HL-60/S4 (cell line): ENCODE measurements around the gene SZT2.
"Not testable (repeated sequence)": the region's sequence is repeated elsewhere in the genome, so short reads cannot be mapped to it uniquely, and the experiment has no call there.

Experiments used
- in situ Hi-C: fragments of 300-500 bp; cut with MboI; formaldehyde crosslinking; loops from 2 replicates; pipeline ENCODE4 v1.14.3; 2022; ENCODE audit warnings: low sequenced_read_pairs

Gene SZT2

DNA sequence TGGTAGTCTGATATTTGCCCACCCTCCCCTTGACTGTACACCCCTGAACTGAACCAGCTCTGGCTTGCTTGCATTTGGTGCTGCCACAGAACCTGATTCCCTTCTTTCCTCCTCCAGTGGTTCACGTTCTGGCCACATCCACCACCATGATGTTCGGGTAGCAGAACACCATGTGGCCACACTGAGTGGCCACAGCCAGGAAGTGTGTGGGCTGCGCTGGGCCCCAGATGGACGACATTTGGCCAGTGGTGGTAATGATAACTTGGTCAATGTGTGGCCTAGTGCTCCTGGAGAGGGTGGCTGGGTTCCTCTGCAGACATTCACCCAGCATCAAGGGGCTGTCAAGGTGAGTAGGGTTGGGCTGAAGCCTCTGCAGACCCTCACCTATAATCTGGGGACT lies 29.1 kb upstream of the SZT2 start:
- in situ Hi-C loops = no loop called here

DNA sequence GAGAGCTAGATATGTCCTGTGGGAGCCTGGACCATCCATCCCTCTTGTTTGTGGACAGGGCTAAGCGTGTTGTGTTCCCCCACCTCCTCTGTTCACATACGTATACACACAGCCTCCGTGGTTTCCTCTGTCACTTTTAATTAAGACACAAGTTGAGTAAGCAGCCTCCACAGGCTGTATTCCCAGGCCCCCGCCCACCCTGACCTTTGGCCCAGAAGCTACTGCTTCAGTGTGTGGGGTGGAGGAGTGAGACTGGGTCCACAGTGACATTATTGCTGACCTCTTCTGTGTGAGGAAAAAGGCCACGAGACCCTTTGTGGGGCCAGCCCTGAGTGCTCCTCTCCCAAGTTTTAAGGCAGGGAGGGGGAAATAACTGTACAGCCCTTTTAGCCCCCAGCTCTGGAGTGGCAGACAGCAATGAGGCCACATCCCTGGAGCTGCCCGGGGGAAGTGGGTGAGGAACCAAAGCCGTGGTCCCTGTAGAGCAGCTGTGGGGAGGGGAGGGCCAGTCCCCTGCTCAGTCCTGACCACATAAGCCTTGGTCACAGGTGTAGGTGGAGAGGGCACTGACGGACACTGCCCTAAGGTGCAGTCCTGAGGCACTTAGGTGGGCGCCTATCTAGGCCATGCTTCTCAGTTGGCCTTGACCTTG lies 26.3 kb upstream of the SZT2 start:
- in situ Hi-C loops = no loop called here

DNA sequence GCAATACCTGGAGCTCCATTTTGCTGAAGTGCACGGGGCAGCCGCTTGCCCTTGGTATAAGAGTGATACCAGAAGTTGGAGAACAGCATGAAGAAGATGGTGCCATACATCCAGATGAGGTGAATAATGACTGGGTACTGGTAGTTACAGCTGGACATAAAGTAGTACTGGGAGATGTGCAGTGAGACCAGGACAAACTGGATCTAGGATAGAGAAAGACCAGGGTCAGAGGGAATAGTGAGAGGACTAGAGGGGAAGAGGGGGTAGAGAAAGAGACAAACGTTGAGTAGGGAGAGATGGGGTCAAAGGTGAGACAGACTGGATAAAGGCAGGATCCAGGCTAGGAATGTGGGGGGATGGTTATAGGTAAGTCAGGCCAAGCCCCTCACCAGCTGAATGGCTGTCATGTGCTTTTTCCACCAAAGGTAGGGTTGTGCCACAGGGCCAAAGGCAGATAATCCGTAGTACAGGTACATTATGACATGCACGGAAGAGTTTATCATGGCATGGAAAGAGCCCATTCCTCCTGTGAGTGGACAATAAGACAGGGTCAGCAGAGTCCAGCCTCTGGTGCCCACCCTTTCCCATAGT lies 25.7 kb upstream of the SZT2 start:
- in situ Hi-C loops = no loop called here

DNA sequence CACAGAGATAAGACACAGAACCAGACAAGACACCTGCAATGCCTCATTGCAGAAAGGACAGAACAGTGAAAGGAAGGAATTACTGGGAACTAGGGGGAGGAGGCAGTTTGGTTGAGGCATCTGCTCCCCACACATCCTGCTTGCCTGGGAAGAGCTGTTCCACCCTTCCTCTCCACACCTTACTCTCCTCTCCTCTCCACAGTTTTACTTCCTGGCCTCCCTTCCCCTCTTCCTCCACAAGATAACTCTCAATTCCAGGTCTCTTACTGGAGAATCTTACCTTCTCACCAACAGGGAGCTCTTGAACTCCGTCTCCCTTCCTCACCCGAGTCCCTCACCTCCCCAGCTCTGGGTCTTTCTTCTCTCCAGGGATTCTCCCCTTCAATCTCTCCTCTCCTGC lies 24.0 kb upstream of the SZT2 start:
- in situ Hi-C loops = no loop called here

DNA sequence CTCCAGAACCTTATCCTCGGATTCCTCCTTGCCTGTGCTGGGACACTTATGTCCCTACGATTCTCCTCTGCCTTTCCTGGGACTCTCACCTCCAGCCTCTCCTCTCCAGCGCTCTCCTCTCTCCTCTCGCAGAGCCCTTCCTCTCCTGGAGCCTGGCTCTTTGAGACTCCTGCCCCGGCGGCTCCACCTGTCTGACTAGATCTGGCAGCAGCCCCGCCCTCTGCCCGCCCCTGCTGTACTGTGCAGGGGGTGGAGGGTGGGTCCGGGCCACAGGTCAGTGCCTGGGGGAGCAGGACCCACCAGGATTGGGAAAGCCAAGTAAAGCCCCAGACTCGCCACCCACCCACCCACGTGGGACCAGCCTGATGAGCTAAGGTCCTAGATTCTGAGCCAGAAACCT lies 23.5 kb upstream of the SZT2 start:
- in situ Hi-C loops = no loop called here

DNA sequence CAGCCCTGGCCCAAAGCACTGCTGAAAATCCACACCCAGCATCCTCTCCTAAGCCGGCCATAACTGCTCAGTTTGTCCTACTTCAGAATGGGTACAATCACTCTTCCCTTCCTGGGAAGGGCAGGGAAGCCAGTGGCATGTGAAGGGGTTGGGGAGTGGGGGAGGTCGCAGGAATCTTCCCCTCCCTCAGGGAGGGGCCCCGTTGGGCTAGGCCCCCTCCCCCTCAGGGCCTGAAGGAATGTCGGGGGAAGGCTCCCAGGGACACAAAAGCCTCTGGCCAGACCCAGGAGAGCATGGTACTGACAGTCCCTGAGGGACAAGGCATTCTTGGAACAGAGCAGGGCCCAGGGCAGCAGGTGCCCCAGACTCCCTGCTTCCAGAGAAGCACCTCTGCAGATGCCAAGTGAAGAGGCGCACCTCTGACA lies 23.1 kb upstream of the SZT2 start:
- in situ Hi-C loops = no loop called here

DNA sequence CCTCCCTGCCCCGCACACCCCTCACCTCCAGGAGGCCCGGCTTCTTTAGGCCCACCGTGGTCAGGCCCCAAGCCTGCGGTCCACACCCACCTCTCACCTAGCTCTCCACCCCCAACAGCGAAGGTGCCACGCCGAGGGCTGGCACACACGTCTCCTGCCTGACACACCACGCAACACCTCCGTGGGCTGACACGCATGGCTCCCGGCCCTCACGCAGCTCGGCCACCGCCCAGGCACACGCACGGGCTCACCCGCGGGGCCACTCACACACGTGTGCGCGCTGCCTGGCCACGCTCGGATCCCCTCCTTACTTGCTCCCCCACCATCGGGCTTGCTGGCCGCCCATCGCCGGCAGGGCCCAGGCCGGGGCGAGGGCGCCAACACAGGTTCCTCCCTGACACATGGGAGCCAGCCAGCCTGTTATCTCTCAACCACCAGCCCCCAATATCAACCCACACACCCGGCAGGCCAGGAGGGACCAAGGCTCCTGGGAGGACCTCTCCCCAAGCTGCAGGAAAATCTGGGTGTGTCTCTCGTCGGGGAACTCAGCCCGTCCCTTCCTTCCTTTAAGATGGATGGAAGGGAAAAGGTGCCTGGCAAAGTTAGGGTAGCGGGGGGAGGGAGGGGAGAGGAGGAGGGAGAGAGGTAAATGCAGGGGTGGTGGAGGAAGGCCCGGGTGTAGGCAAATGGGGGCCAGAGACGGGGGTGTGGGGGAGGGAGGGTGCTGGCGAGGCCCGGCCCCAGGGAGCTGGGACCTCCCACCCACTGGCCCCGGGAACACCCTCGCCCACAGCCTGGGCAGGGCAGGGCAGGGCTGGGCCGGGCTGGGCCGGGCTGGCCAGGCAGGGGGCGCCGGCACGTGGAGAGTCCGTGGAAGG lies 22.4 kb upstream of the SZT2 start:
- in situ Hi-C loops = no loop called here

DNA sequence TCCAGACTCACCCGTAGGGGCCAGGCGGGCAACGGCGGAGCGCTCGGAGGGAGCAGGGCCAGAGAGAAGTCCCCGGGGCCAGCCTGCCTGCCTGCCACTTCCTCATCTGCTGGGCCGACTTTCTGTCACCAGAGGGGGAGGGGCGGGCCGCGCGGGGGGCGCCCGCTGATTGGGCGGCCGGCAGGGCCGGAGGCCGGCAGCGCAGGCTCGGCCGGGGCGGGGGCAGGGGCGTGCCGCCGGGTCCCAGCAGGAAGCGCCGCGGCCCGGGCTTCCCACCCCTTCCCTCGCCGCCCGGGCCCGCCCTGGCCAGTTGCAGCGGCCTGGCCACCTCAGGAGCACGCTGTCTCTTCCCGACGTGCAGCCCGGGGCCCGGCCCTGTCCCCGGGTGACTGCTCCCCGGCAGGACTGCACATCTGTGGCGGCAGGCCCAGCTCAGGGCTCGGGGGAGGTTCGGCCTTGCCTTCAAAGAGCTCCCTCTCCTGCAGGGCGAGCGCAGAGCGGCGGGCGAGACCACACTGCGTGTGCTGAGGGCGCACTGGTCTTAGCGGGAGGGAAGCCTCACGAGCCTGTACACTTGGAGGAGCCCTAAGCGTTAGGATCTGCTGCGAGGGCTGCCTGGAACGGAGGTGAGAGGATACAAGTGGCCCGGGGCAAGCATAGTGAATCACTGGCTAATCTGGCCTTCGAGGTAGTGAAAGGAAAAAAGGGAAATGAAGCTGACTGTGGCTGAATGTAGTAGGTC lies 21.6 kb upstream of the SZT2 start, which contains the start of gene ELOVL1:
TSS of gene ELOVL1 (minus strand) at position 108 of the 742 bp plus-strand sequence. CDS start 2,402 bp downstream, outside the sequence.
- in situ Hi-C loops = no loop called here

DNA sequence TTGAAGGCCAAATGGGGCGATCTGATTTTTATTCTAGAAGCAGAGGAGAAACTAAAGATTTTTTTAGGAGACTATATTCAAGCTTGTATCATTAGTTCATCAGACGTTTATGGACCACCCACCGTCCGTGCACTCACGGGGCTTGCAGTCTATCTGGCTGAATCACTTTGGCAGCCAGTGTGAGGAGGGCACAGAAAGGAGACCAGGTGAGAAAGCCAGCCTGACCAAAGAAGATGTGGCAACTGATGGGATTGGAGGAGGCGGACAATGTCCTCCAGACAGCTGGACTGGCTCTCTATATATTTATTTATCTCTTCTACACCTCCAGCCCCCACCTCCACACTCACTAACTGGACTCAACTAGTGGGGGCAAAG lies 21.1 kb upstream of the SZT2 start:
- in situ Hi-C loops = no loop called here

DNA sequence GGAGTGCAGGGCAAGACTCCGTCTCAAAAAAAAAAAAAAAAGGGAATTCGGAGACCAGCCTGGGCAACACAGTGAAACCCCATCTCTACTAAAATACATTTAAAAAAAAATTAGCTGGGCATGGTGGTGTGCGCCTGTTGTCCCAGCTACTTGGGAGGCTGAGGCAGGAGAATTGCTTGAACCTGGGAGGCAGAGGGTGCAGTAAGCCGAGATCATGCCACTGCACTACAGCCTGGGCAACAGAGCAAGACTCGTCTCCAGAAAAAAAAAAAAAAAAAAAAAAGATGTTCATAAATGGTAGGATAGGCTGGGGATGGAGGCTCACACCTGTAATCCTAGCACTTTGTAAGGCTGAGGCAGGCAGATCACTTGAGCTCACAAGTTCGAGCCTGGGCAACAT lies 19.9 kb upstream of the SZT2 start:
- in situ Hi-C loops = not testable (repeated sequence)

DNA sequence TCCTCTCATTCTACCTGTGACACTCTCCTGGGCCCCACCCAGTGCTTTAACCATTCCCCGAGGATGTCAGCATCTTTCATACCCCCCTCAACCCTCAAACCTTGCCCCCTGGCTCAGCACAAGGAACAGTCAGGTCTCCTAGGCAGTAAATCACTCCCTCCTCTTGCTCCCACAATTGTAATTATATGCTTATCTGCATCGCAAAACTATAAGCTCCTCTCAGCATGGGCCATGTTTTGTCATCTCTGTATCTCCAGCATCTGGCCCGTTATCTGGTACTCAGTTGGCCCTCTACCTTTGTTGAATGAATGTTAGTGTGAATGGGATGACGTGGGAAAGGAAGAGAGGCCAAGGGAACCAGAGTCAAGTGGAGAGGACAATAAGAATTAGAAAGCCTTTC lies 19.1 kb upstream of the SZT2 start:
- in situ Hi-C loops = no loop called here

DNA sequence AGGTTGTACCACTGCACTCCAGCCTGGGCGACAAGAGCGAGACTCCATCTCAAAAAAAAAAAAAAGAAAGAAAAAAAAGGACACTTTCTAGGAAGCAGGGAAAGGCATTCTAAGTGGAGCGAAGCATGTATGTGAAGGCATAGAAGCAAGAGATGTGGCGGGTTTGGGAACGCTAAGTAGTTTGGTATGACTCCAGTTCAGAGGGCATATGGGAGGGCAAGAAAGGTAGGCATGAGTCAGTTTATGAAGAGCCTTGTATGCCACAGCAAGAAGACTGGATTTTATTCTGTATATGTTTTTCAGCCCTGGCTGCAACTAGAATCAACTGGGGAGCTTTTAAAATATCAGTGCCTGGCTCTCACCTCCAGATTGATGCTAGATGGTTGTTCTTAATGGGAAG lies 17.5 kb upstream of the SZT2 start:
- in situ Hi-C loops = no loop called here

DNA sequence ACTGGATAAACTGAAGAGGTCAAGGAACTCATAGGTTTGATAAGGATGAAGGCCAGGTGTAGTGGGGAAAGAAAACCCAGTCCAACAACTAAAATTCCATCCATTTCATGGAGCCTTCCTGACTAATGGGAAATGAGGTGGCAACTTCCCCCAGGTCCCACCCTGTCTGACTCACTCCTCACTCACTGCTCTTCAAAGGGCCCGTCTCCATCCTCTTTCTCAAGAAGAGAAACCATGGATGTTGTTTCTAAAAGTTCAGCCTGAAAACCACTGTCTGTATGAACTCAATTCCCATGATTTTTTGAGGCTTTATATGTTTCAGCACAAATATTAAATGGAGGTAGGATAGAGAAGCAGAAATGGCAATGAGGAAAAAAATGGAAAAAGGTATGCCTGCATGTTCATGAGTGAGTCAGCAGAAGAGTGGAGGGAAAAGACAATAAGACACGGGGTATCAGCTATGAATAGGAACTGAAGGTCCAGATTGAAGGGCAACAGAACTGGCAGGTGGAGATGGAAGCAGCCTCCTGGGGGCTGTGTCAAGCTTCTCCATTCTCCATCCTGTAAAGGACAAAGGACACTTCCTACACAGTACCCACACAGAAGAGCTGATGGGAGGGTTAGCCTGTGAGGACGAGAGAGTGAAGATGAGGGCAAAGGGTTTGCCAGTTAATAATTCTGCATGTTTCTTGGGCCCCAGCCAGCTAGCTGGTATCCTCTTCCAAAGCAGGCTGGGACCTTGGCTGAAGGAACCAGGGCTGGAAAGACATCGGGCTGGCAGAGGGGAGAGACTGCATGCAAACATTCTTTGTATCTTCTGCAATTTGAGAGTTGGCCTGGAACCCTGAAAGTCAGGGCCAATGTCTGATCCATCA lies 16.4 kb upstream of the SZT2 start:
- in situ Hi-C loops = no loop called here

DNA sequence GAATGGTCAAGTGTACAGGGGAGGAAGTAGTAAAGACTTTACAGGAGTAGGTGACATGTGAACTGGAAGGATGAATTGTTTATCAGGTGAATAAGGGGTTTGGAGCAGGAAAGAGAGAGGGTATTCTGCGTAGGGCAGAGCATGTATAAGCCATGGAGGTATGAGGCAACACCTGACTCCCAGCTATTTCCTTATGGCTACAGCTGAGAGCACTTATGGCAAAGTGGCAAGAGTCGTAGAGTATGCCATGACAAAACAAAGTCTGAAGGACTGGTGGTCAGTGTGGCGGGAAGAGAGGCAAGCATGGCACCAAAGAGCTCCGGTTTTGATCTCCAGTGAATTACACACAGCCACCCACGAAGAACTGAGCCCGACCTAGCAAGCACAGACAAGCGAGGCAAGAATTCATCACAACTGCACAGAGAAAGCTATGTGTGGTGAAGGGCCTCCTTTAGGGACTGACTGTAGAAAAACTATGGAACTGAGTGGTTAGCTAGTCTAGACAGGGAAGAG lies 12.9 kb upstream of the SZT2 start:
- in situ Hi-C loops = no loop called here

DNA sequence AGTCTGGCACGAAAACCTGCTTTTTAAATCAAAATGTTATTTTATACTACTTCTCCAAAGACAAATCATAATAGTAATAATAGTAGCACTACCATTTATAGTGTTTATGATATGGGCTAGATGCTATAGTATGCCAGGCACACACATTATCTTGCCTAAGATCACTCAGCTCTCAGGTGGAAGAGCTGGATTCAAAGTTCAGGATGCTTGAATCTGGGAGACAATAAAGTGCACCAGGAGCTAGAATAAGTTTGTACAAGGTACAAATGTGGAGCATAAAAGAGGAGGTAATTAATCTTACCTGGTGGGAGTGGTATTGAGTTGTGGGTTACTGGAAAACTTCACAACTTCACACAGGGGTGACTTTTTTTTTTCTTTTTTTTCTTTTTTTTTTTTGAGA lies 11.9 kb upstream of the SZT2 start:
- in situ Hi-C loops = no loop called here

DNA sequence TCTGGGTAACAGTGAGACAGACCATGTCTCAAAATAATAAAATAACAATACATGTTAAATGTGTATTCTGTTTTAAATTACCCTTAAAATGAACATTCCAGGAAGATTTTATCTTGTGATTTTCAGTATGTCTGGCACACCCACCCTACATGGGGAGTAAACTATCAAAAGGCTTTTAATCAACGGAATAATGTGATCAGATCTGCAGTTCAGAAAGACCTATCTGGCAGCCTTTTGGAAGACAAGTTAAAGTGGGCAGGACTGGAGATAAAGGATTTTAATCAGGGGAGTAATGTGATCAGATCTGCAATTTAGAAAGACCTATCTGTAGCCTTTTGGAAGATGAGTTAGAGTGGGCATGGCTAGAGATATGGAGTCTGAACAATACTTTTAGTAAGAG lies 10.2 kb upstream of the SZT2 start:
- in situ Hi-C loops = no loop called here

DNA sequence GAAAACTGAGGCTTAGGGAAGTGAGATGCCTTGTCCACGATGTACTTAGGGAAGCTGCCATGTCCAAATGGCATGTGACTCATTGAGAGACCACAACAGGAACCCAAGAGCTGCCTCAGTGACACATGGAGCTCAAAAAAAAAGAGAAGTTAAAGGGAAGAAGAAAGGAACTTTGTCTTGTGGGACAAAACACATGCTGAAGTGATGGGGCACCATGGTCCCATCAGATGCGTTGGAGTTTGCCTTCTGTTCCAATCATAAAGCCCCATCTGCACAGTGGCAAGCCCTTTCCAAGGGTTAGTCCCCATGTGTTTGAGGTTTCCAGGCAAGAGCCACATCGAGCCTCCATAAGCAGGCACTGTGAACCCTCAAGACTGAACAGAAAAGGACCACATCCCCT lies 8.1 kb upstream of the SZT2 start:
- in situ Hi-C loops = no loop called here

DNA sequence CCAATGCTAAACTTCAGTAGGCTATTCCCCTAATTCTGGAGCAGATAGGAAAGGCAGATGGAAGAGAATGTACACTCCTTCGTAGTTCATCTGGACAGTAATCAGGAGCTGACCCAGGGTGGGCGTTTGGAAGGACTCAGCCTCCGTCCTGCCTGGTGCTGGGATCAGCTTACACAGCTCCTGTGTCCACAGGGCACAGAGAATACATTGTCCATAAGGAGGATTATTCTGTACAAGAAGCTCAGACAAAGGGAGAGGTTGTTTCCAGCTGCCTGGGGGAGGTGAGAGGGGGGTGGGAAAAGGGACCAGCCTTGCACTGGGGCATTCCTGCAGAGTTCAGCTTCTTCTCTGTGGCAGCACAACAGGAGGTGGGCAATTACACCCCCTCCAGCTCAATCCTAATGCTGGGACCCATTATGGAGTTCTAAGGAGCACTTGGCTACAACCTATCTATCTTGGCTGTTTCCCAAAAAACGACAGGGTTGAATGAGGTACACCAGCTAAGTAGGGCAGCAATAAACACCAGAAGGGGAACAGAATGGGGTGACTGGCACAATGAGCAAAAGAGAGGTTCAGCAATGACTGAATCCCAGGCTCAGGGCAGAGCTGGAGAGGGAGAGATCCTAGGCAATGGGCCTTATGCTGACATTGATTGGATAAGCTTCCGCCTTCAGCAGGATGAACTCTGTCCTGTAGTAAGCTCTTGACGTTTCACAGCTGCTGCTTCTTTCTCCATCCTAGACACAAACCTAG lies 7.5 kb upstream of the SZT2 start:
- in situ Hi-C loops = no loop called here

DNA sequence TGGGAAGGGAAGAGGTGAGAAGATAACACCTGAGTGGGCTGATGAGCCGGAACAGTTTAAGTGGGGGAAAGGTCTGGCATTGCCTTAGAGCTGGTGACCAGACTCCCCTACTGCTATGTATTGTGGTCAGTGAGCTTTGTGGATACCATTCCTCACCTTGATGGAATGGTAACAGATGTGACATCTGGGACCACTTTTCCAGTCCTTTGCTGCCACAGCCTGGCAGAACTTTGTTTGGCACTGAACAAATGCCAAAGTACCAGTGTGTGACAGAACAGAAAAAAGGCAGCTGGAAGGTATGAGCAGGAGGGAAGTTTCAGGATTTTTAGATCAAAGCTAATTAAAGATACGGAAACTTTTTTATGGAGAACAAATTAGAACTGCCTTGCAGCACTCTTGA lies 6.2 kb upstream of the SZT2 start:
- in situ Hi-C loops = no loop called here
